SU-DHL-6 (cell line): Measurements from ENCODE around the gene NPIPB2.
A peak's percentile ranks its signal among the peaks of the same experiment; 100 is the strongest.
"Not testable (repeated sequence)": the region's sequence is repeated elsewhere in the genome, so short reads cannot be mapped to it uniquely, and the experiment has no call there.

Experiments used
- H2AFZ ChIP-seq: fragments of 200-600 bp; sonication (generic); 2 replicates; pipeline ENCODE4 v1.6.1; 2014; ENCODE audit warnings: low read depth, mild to moderate bottlenecking, moderate library complexity, mixed read lengths, antibody characterized with exemption, low read length; ENCODE audit not compliant: severe bottlenecking
- H3F3A ChIP-seq: fragments of 200-600 bp; shearing (Covaris generic); 2 replicates; pipeline ENCODE4 v1.6.0; 2016; ENCODE audit warnings: antibody characterized with exemption, mild to moderate bottlenecking; ENCODE audit not compliant: insufficient read depth
- H3K27ac ChIP-seq: fragments of 200-600 bp; sonication (generic); 2 replicates; pipeline ENCODE4 v1.5.1; 2016; ENCODE audit warnings: low read depth, mild to moderate bottlenecking, low read length, moderate library complexity, mixed read lengths
- H3K27me3 ChIP-seq: fragments of 200-600 bp; sonication (generic), shearing (Covaris generic); 2 replicates; pipeline ENCODE4 v1.6.0; 2014; ENCODE audit warnings: mild to moderate bottlenecking, low read length
- H3K36me3 ChIP-seq: fragments of 200-600 bp; sonication (generic); 2 replicates; pipeline ENCODE4 v1.6.1; 2014; ENCODE audit warnings: mild to moderate bottlenecking, low read length, mixed read lengths
- H3K4me2 ChIP-seq: fragments of 300-600, 200-600 bp; shearing (Covaris generic), sonication (generic); 2 replicates; pipeline ENCODE4 v1.6.0; 2014; ENCODE audit warnings: low read length, low read depth, mild to moderate bottlenecking; ENCODE audit not compliant: poor library complexity, severe bottlenecking
- H3K4me3 ChIP-seq: fragments of 200-600 bp; sonication (generic); 2 replicates; pipeline ENCODE4 v1.5.1; 2014; ENCODE audit warnings: antibody characterized with exemption, low read length, mild to moderate bottlenecking, mixed read lengths; ENCODE audit not compliant: insufficient read depth, poor library complexity, severe bottlenecking
- H3K79me2 ChIP-seq: fragments of 200-600 bp; sonication (generic); 2 replicates; pipeline ENCODE4 v1.6.1; 2014; ENCODE audit warnings: mild to moderate bottlenecking, low read length, moderate library complexity; ENCODE audit not compliant: insufficient read depth
- H3K9ac ChIP-seq: fragments of 200-600 bp; sonication (generic); 2 replicates; pipeline ENCODE4 v1.7.0; 2014; ENCODE audit warnings: mild to moderate bottlenecking, low read length
- H3K9me2 ChIP-seq: fragments of 200-600 bp; sonication (generic); replicated peaks from 2 replicates; pipeline ENCODE4 v1.6.1; 2014; ENCODE audit warnings: low read length; ENCODE audit not compliant: insufficient read depth
- H3K9me3 ChIP-seq: fragments of 200-600 bp; sonication (generic); 2 replicates; pipeline ENCODE4 v1.6.1; 2014; ENCODE audit warnings: low read length, mixed read lengths; ENCODE audit not compliant: insufficient read depth
- H4K20me1 ChIP-seq: fragments of 200-600 bp; sonication (generic); 2 replicates; pipeline ENCODE4 v1.6.1; 2014; ENCODE audit warnings: low read depth, mild to moderate bottlenecking, antibody characterized with exemption, low read length, moderate library complexity, mixed read lengths
- CTCF ChIP-seq: fragments of 200-600 bp; sonication (generic); IDR thresholded peaks from one replicate; pipeline ENCODE4 v1.5.1; 2017; ENCODE audit warnings: antibody characterized with exemption, mild to moderate bottlenecking, low read length, moderate library complexity; ENCODE audit not compliant: insufficient read depth, poor library complexity, severe bottlenecking
- EZH2phosphoT487 ChIP-seq: fragments of 200-600 bp; sonication (generic), shearing (Covaris generic); conservative IDR thresholded peaks from 2 replicates; pipeline ENCODE4 v1.6.1; 2018; ENCODE audit warnings: mild to moderate bottlenecking, antibody characterized with exemption, low read length, moderate library complexity, mixed read lengths

NPIPB2 gene

GRCh38 chr16:11963706-11964105 lies 21.9 kb upstream of the NPIPB2 start:
- H3K4me3 ChIP-seq, result peak overlapping the region; percentile 45
- H3K4me2 ChIP-seq, result peak overlapping the region; percentile 100
- H3K36me3 ChIP-seq, result peaks cover 9% of the 10 kb centered on the region; the same call in 1 of the 2 replicates
- no peaks in the 10 kb centered on the region for H3K27me3 ChIP-seq
- peak overlapping the region; percentile 99 for H3K27ac ChIP-seq
- no peaks in the 10 kb centered on the region for H3K9me2 ChIP-seq
- H2AFZ ChIP-seq, result no peak overlapping the region
- TF ChIP-seq CTCF, result no peak
- no peak for TF ChIP-seq EZH2phosphoT487
- H3K9ac ChIP-seq, result peak overlapping the region; percentile 83
- no peaks in the 10 kb centered on the region for H4K20me1 ChIP-seq
- no peaks in the 10 kb centered on the region for H3K9me3 ChIP-seq
- peaks cover 87% of the 10 kb centered on the region for H3F3A ChIP-seq
- peaks cover 29% of the 10 kb centered on the region for H3K79me2 ChIP-seq

- Histone ChIP-seq H3K79me2 (peaks cover 22% of the 10 kb centered on the region), H3K9ac (peak overlapping the region; percentile 83), H3K27ac (peak overlapping the region; percentile 99)
Measured at GRCh38 chr16:11962978-11963377, 21.1 kb upstream of the NPIPB2 start.

GRCh38 chr16:11962457-11962856 lies 20.6 kb upstream of the NPIPB2 start:
- not testable (repeated sequence) for H3K9me2 ChIP-seq, H3K27me3 ChIP-seq, H4K20me1 ChIP-seq, H2AFZ ChIP-seq, H3K9me3 ChIP-seq, H3K36me3 ChIP-seq
- peak overlapping the region; percentile 100 for H3K4me2 ChIP-seq
- peak overlapping the region; percentile 45 for H3K4me3 ChIP-seq
- peak overlapping the region; percentile 99 for H3K27ac ChIP-seq
- H3F3A ChIP-seq, result peaks cover 80% of the 10 kb centered on the region
- peaks cover 17% of the 10 kb centered on the region for H3K79me2 ChIP-seq
- H3K9ac ChIP-seq, result peak overlapping the region; percentile 83

More at GRCh38 chr16:11962978-11963377, 21.1 kb upstream of the NPIPB2 start:
- Histone ChIP-seq H3K4me2 (peak overlapping the region; percentile 100), H3K4me3 (peak overlapping the region; percentile 45), H3F3A (peaks cover 84% of the 10 kb centered on the region)
- not testable (repeated sequence) for H2AFZ ChIP-seq, H3K9me3 ChIP-seq, H3K36me3 ChIP-seq, H3K9me2 ChIP-seq, H3K27me3 ChIP-seq, H4K20me1 ChIP-seq

- Histone ChIP-seq H3K9me2 (no peaks in the 10 kb centered on the region), H3K4me3 (no peak overlapping the region), H3K4me2 (no peak overlapping the region), H3K9ac (no peak overlapping the region), H2AFZ (no peak overlapping the region), H3K9me3 (no peaks in the 10 kb centered on the region), H3K27ac (peak overlapping the region; percentile 16), H3K27me3 (no peaks in the 10 kb centered on the region), H3K79me2 (no peaks in the 10 kb centered on the region), H4K20me1 (no peaks in the 10 kb centered on the region), H3K36me3 (no peaks in the 10 kb centered on the region), H3F3A (peaks cover 35% of the 10 kb centered on the region)
- TF ChIP-seq CTCF (no peak), EZH2phosphoT487 (no peak)
Measured at GRCh38 chr16:11957591-11958395, 15.9 kb upstream of the NPIPB2 start.
